ENCODE measurements around the gene SRGAP2.
"Not testable (repeated sequence)": the region's sequence is repeated elsewhere in the genome, so short reads cannot be mapped to it uniquely, and the experiment has no call there.

Gene SRGAP2

GRCh38 chr1:206203364-206204158 is at the start of gene SRGAP2:
Gene SRGAP2, plus strand, starts transcription at chr1:206203541. Its CDS starts 2,430 bp downstream, at chr1:206205971.
- peak; percentile 85 for DNase-seq

GRCh38 chr1:206167350-206168029 is 35.9 kb upstream of the SRGAP2 start:
- not testable (repeated sequence) for DNase-seq

- DNase-seq: not testable (repeated sequence)
These were observed 33.5 kb upstream of the SRGAP2 start for GRCh38 chr1:206169794-206170193.

GRCh38 chr1:206173110-206173719 is 30.1 kb upstream of the SRGAP2 start:
- DNase-seq: not testable (repeated sequence)

- peak; percentile 21 for DNase-seq
These were observed 29.0 kb upstream of the SRGAP2 start for GRCh38 chr1:206174182-206174868.

- DNase-seq: not testable (repeated sequence)
These were observed 27.8 kb upstream of the SRGAP2 start for GRCh38 chr1:206175459-206176113.

- DNase-seq: not testable (repeated sequence)
These were observed 27.2 kb upstream of the SRGAP2 start for GRCh38 chr1:206176114-206176502.

GRCh38 chr1:206178061-206178989 is 25.0 kb upstream of the SRGAP2 start:
- DNase-seq: not testable (repeated sequence)

- DNase-seq: not testable (repeated sequence)
These were observed 23.7 kb upstream of the SRGAP2 start for GRCh38 chr1:206179666-206180065.

GRCh38 chr1:206182368-206183317 is 20.7 kb upstream of the SRGAP2 start:
- DNase-seq: not testable (repeated sequence)

- not testable (repeated sequence) for DNase-seq
These were observed 19.6 kb upstream of the SRGAP2 start for GRCh38 chr1:206183788-206184187.

- DNase-seq: not testable (repeated sequence)
These were observed 17.6 kb upstream of the SRGAP2 start for GRCh38 chr1:206185778-206186177.

GRCh38 chr1:206186826-206187225 is 16.5 kb upstream of the SRGAP2 start:
- not testable (repeated sequence) for DNase-seq

GRCh38 chr1:206195182-206195581 is 8.2 kb upstream of the SRGAP2 start:
- DNase-seq: not testable (repeated sequence)

- not testable (repeated sequence) for DNase-seq
These were observed 6.5 kb upstream of the SRGAP2 start for GRCh38 chr1:206196748-206197424.

GRCh38 chr1:206202789-206203363 is 465 bp upstream of the SRGAP2 start, which contains the start of gene FAM72A:
Gene FAM72A, minus strand, starts transcription at chr1:206202839. Its CDS starts 814 bp downstream, at chr1:206202025.
- peak; percentile 99 for DNase-seq

- not testable (repeated sequence) for DNase-seq
These were observed 794 bp downstream of the SRGAP2 start for GRCh38 chr1:206204159-206204511.

- DNase-seq: peak; percentile 56
These were observed 1.5 kb downstream of the SRGAP2 start for GRCh38 chr1:206204871-206205270.

- DNase-seq: not testable (repeated sequence)
These were observed 2.2 kb downstream of the SRGAP2 start for GRCh38 chr1:206205569-206205968.

Data from right hindlimb (tissue), 1 donor.